Liver (tissue), 3 donors: ENCODE data around the gene WSCD2.

Experiments used
- CTCF ChIP-seq: fragments of 150-350 bp; IDR thresholded peaks from 2 replicates; pipeline ENCODE4 v1.5.1; 2017; ENCODE audit warnings: improper control_type of control experiment, low read depth, low read length; ENCODE audit not compliant: missing input control
- JUND ChIP-seq, 2 donors: IDR thresholded peaks; 2 replicates each; pipeline ENCODE4 v1.6.1; 2016; ENCODE audit warnings: antibody characterized with exemption in 2 of 2
- RAD21 ChIP-seq, 2 donors: IDR thresholded peaks; 2 replicates each; pipeline ENCODE4 v1.6.1; 2016; ENCODE audit warnings: antibody characterized with exemption in 2 of 2, mild to moderate bottlenecking in 2 of 2
- REST ChIP-seq: IDR thresholded peaks from 2 replicates; pipeline ENCODE4 v1.6.1; 2016; ENCODE audit warnings: antibody characterized with exemption, mild to moderate bottlenecking
- TAF1 ChIP-seq: conservative IDR thresholded peaks from 2 replicates; pipeline ENCODE4 v1.6.1; 2016; ENCODE audit warnings: antibody characterized with exemption, mild to moderate bottlenecking
- YY1 ChIP-seq: IDR thresholded peaks from 2 replicates; pipeline ENCODE4 v1.6.1; 2016; ENCODE audit warnings: antibody characterized with exemption, mild to moderate bottlenecking
- donor health status: healthy.
- donor health status: healthy.

GRCh38 chr12:108238474-108238873 is 109.4 kb downstream of the WSCD2 start:
- TF ChIP-seq CTCF (no peak), RAD21 (IDR thresholded peaks at IDR 0.05) (no peak), JUND (IDR thresholded peaks at IDR 0.05) (no peak), TAF1 (no peak), YY1 (no peak), REST (no peak)
